Upper lobe of left lung (tissue), 4 donors: ENCODE data around the gene CCDC112.

Source experiments
- CTCF ChIP-seq, 6 experiments: fragments of 450-650 bp in 4 of 6; fragments of 200-600 bp in 2 of 6; sonication (generic) in 2 of 6; IDR thresholded peaks; one replicate each; pipeline ENCODE4 v1.5.1; 2016 to 2019; ENCODE audit warnings: antibody characterized with exemption in 6 of 6
- EP300 ChIP-seq, 4 donors: sonication (generic); formaldehyde crosslinking; IDR thresholded peaks; one replicate each; pipeline ENCODE4 v1.5.1; 2017; ENCODE audit warnings: antibody characterized with exemption in 4 of 4, control low read depth in 2 of 4
- POLR2A ChIP-seq, 4 donors: fragments of 450-650 bp; IDR thresholded peaks; one replicate each; pipeline ENCODE4 v1.5.1; 2016 to 2017; ENCODE audit warnings: antibody characterized with exemption in 4 of 4, mild to moderate bottlenecking in 2 of 4
- POLR2AphosphoS5 ChIP-seq, 2 donors: sonication (generic); formaldehyde crosslinking; IDR thresholded peaks; one replicate each; pipeline ENCODE4 v1.5.1; 2017; ENCODE audit warnings: antibody characterized with exemption in 2 of 2

GRCh38 chr5:115337882-115338281 is 41.4 kb upstream of the CCDC112 start:
- TF ChIP-seq EP300 (IDR thresholded peaks at IDR 0.05) = no peak
- no peak for TF ChIP-seq CTCF (IDR thresholded peaks at IDR 0.05)
- TF ChIP-seq POLR2AphosphoS5 (IDR thresholded peaks at IDR 0.05) = no peak
- no peak for TF ChIP-seq POLR2A (IDR thresholded peaks at IDR 0.05)
